Stomach (tissue), 4 donors: Measurements from ENCODE around the gene RERE.

Source experiments
- POLR2A ChIP-seq, 4 donors: fragments of 450-650 bp; IDR thresholded peaks; one replicate each; pipeline ENCODE4 v1.6.1; 2016; ENCODE audit warnings: antibody characterized with exemption in 4 of 4, control low read depth in 2 of 4, mild to moderate bottlenecking in 1 of 4, moderate library complexity in 1 of 4
- POLR2AphosphoS5 ChIP-seq, 3 donors: sonication (generic); formaldehyde crosslinking; IDR thresholded peaks; one replicate each; pipeline ENCODE4 v1.6.1; 2016; ENCODE audit warnings: antibody characterized with exemption in 3 of 3
- TF ChIP-seq, protein P1 (sequence below), 7 experiments: fragments of 450-650 bp in 4 of 7; fragments of 200-600 bp in 3 of 7; sonication (generic) in 3 of 7; IDR thresholded peaks; one replicate each; pipeline ENCODE4 v1.5.1; 2016 to 2019; ENCODE audit warnings: antibody characterized with exemption in 7 of 7, control low read depth in 2 of 7, mild to moderate bottlenecking in 1 of 7

DNA sequence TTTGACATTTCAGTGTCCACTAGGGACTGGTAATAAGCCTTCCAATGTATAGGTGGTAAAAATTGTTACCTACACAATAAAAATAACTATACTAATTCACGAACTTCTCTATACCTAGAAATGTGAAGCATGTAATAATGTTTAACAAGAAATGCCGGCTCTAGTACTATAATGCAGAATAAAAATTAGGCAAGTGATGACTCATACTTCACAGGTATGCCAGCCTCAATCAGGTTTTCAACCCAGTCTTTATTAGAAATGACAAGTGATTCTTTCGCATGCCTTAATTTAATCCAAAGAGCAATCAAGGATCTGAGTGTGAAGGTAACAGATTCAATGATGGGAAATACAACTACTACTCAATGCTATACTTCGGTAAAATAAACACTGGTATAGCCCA lies 134.9 kb downstream of the RERE start:
- TF ChIP-seq, protein P1, sequence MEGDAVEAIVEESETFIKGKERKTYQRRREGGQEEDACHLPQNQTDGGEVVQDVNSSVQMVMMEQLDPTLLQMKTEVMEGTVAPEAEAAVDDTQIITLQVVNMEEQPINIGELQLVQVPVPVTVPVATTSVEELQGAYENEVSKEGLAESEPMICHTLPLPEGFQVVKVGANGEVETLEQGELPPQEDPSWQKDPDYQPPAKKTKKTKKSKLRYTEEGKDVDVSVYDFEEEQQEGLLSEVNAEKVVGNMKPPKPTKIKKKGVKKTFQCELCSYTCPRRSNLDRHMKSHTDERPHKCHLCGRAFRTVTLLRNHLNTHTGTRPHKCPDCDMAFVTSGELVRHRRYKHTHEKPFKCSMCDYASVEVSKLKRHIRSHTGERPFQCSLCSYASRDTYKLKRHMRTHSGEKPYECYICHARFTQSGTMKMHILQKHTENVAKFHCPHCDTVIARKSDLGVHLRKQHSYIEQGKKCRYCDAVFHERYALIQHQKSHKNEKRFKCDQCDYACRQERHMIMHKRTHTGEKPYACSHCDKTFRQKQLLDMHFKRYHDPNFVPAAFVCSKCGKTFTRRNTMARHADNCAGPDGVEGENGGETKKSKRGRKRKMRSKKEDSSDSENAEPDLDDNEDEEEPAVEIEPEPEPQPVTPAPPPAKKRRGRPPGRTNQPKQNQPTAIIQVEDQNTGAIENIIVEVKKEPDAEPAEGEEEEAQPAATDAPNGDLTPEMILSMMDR (IDR thresholded peaks at IDR 0.05) = no peak
- TF ChIP-seq POLR2A (IDR thresholded peaks at IDR 0.05) (no peak), POLR2AphosphoS5 (IDR thresholded peaks at IDR 0.05) (no peak)
